GM19025 (cell line): ENCODE results near the gene LRBA.

Experiments
- ATAC-seq: cut with Tn5 transposase; IDR thresholded peaks from one replicate; pipeline ENCODE4 v1.9.1; 2021; ENCODE audit warnings: mild to moderate bottlenecking, low read depth, moderate library complexity; ENCODE audit not compliant: unreplicated experiment

Gene LRBA

DNA sequence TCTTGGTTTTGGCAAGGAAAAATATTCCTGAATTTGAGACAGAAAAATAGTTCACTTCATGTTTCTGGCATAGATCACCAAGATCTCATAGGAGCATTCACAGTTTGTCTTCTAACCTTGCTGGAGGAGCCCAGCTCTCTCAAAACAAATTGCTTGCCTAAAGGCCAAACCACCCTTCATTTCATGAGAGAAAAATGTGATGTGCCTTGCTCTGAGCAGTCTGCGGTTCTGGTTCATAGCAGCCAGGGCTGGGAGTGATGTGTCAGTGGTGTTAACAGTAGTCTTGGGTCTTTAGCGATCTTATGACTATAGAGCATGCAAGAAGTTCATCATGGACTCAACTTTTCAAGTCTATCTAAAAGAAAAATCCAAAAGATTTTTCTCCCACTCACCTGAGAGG is 753.5 kb downstream of the LRBA start:
- ATAC-seq: no peak

DNA sequence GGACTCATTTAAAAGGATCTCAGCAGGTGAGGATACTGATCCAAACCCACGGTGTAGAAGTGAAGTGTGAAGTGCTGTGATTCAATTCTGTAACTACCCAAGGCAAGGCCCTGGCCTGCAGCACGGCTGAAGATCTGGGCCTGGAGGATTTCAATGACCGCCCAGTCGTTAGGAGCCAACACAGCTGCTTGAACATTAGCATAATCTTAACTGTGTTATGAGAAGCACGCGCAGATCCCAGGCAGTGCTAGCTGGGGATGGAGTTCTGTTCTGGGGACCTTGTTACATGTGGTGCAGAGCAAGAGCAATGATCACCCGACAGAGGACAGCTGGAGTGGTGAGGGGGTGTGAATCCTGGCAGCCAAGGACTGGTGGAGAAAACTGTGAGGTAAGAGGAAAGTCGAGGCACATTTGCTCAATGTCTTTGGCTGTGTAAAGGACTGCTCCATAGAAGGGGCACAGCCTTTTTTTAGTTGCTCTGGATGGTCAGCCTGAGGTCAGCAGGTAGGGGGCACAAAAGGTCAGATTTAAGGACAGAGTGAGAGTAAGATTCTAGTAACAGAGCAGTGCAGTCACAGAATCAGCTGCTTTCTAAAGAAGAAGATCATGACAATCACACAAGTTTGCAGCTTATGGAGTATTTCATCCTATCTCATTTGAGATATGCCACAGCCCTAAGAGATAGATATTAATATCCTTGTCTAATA is 755.1 kb downstream of the LRBA start:
- no peak for ATAC-seq

DNA sequence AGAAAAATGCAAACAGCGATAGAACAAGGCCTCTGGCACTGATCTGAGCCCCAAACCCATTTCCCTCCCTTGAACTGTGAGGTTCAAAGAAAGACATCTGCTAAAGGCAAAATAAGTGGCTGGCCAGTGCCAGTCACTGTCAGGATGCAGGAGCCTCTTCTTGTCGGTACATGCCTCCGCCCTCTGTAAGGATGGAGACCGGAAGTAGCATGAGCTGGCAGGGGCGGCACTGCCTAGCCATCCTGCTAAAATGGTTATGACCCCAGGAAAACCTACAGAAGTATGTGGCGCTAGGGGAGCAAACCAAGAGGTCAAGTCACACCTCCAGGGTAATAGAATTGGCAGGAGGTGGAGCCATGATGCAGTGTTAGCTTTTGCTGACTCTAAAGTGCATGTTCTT is 756.5 kb downstream of the LRBA start:
- ATAC-seq: no peak

DNA sequence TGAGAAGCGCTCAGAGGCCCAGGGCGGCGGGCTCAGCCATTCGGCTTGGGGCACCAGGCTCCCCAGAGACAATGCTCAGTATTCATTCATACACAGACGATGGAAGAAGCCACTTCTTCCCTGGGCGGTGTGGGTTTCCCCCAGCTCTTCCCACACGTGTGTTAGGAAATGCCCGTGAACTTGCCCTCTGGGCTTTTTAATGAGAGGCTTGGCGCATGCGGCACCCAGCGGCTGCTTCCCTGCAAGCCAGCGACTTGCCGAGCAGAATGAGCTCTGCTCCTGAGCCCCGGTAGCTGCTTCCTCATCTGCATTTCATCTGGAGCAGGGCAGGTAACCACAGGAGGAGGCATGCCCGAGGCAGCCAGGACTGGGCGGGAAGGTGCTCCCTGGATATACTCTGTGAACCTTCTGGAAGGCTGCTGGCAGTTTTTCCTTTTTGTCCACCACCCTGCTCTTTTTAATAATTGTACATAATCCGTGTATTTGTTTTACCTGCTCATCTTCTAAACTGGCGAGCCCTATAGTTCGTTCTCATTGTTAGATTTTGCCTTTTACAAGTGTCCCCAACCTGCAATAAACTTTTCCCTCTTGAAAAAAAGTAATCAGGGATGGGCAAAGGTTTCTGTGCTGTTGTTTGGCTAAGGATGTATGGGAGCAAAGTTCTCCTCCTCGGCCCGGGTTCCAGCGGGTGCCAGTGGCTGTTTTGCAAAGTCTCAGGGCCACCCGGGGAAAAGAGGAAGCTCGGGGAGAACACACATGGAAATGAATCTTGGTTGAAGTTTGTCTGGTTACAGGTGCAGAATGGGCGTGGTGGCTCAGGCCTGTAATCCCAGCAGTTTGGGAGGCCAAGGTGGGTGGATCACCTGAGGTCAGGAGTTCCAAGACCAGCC is 758.0 kb downstream of the LRBA start:
- ATAC-seq: no peak

DNA sequence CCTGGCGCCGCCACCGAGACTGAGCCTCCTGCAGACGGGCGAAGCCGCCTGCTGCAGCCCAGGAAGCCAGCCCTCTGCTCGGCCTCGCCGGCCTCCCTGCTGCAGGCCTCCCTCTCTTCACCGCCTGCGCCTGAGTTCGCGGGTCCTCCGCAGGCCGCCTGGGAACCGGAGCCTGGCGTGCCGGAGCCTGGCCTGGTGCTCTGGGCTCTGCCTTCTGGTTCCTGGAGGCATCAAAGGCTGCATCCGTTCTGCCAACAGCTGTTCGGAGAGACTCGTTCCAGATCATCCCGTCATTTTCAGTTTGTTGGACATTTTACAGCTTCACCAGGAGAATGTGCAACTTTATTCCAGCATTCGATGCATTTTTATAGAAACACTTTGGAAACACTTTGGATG is 758.9 kb downstream of the LRBA start:
- no peak for ATAC-seq

DNA sequence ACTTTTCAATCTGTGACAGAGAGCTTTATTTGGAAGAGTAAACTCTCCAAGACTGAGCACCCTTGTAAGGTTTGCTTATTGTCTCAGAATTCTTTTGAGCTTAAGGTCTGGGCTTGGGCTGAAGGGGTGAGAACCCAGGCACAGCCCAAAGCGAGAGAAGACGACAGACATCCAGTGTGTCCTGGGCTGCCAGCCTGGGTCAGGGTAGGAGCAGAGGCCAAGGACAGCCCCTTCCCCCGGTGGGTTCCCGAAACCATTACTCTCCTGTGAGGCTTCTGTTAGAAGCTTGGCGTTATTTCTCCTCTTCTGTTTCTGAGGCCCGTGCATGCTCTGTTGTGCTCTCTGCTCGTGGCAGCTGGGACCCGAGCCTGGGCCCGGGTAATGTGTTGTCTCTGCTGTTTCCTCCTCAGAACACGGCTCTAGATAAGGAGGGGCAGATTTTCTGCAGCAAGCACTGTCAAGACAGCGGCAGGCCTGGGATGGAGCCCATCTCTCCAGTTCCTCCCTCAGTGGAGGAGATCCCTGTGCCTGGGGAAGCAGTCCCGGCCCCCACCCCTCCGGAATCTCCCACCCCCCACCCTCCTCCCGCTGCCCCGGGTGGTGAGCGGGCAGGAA is 759.4 kb downstream of the LRBA start:
- ATAC-seq: no peak

DNA sequence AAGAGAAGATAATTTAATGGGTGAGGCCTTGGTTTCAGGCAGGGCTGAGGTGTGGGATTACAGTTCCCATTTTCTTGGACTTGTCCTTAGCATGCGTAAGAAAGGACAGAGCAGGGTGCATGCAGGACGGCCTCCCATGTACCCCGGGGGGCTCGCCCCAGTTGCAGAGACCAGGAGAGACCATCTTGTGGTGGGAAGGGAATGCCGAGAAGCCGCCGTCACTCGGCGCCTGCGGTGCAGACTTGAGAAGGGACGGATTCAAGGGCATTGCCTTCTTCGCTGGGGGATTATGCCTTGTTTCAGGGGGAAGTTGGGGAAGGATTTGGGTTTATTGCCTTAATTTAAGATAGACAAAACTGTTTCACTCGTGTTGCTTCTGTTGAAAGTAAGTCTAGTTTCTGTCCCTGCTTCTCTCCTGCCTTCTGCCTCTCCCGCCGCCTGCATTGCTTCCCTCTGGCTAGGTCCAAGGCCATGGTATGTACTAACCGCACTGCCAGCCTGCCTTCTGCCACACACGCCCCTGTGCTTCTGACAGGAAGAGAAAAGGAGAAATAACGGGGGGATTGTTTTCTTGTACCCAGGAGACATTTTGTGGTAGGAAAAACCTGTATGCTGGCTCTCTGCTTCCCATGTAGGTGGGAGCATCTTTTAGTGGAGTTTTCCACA is 761.0 kb downstream of the LRBA start:
- no peak for ATAC-seq

DNA sequence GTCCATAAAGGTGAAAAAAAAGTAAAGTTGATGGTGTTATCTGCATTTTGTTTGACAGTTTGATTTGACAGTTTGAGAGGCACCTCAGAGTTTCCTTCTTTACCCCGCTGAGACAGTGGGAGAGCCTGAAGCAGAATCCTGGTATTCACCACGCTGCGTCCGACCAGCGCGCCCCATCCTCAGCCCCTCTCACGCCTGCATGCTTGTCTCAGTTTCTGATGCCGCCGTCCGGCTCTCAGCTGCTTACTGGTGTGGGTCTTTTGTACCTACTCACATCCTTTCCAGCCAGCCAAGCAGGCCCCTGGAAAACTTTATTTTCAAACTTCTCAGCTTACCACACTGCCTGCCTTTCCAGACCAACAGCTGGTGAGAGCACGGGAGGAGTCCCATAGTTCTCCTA is 761.7 kb downstream of the LRBA start:
- no peak for ATAC-seq

DNA sequence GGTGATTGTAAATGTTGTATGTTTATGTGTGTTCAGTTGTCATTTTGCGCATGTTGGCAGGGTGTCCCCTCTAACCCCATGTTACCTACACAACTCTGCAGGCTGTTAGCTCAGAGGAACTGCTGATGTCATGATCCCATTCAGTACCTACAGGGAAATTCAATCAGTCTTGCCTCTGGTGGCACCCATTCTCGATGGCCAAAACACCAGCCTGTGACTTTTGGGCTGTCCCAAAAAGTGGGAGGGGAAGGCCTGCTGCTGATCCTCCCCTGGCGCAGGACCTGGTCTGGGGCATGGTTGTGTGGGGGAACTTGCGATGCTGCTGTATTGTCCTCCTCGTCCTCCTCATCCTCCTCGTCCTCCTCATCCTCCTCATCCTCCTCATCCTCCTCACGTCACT is 762.3 kb downstream of the LRBA start:
- ATAC-seq: no peak

DNA sequence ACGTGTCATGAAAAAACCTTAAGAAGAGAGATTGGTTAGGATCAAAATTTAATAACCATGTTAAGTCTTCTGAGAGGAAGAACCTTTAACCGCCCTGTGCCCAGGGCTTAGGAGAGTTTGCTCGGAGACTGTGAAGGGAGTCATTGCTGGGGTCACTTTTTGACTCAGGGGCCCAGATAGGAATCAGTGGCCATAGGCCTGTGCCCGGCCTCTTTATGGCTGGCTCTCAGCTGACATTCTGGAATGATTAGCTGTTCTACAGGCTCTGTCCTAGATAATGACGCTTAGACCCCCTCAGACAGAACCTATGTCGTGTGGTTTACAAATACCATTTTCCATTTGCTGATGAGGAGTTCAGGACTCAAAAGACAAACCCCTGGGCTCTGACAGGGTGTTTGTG is 762.8 kb downstream of the LRBA start:
- ATAC-seq: no peak

DNA sequence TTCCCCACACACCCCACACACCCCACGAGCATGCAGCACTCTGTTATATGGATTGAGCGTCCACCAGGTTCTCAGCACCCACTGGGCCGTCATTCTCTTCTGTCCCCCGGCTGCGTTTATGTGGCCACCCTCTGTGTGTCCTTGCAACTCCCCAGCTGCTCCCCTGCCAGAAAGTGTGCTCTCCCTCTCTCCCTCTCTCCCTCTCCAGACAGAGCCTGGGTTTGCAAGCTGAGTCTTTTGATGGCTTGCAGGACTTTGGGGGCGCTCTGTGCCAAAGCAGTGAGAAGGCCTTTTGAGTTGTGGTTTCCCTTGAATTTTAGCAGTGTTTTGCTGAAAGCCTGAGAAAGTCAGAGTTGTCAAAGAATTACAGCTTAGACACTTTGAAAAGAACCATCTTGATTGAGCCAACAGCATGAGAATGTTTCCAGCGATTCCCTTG is 763.3 kb downstream of the LRBA start:
- ATAC-seq: no peak

DNA sequence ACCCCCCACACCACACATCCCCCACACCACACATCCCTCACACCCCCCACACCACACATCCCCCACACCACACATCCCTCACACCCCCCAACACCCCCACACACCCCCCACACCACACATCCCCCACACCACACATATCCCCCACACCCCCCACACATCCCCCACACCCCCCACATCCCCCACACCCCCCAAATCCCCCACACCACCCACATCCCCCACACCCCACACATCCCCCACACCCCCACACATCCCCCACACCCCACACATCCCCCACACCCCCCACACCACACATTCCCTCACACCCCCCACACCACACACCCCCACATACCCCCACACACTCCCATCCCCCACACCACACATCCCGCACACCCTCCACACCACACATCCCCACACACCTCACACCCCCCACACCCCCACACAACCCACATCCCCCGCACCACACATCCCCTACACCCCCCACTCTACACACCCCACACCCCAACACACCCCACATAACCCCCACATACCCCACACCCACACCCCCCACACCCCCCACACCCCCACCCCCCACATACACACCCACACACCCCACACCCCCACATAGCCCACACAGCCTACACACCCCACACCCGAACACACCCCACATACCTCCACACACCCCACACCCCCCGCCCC is 764.0 kb downstream of the LRBA start:
- ATAC-seq: no peak

DNA sequence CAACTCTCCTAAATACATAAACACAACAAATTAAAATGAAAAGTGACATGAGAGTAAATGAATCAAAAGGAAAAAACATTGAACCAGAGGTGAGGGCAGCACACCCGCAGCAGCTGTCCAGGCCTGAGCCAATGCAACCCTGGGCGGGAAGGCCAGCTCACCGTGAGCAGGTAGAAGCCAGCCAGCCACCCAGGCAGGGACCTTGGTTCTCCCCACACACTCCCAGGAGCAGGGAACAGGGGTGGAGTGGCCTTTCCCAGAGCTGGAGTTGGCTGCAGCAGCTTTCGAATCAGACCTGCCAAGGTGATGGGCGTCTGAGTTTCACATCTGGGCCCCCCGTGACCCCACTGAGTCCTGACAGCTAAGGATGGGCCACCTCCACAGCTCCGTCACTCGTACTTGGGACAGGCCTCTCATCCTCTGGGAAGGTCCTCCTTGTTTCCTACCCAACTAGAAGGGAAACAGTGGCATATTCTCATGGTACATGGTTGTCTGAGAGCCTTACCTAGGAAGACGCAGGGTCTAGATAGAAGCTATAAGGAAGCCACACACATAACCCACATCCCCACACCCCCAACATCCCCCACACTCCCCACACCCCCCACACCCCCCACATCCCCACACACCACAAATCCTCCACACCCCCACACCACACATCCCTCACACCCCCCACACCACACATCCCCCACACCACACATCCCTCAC is 764.6 kb downstream of the LRBA start:
- no peak for ATAC-seq

DNA sequence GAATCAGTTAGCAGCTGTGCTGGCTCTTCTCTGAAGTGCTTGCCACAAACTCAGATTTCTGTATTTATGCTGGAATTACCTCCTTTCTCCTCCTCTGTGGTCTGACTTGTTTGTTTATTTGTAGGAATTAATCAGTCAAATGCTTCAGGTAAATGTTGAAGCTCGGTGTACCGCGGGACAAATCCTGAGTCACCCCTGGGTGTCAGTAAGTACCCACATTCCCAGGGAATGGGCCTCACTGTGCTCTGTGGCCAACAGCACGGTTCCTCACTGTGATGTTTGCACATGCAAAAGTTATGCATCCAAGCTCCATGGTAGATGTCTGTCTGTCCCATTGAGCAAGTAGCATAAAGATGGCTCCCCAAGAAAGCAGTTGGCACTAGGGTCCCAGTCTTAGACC is 766.9 kb downstream of the LRBA start:
- ATAC-seq: no peak

DNA sequence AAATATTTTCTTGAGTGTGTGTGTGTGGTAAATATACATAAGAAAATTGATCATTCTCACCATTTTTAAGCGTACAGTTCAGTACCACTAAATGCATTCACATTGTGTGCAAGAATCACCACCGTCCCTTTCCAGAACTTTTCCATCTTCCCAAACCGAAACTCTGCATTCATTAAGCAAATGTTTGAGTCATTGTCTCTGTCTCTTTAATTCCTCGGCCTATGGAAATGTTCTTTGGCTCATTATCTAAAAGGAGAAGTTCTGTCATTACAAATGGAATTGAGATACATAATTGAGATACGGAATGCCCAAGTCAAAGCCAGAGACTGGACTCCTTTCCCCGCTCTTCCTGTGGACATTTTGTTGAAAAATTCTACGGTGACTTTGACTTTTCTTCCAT is 767.9 kb downstream of the LRBA start:
- no peak for ATAC-seq

DNA sequence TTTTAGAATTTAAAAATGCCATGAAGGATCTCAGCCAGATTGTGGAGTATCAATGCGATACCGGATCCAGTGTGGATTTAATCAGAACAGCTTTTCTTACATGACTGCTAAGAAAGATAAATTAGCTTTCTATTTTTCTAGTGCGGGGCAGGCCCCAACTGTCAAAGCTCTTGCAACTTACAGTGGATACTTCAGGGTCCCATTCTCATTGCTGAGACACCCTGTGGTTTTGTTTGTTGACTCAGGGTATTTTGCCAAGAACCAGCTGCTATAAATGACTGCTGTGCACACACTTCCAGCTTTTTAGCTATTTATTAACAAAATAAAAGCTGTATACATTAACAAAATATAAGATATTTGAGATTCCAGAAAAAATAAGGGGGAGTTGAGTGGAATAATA is 770.5 kb downstream of the LRBA start:
- ATAC-seq: no peak

DNA sequence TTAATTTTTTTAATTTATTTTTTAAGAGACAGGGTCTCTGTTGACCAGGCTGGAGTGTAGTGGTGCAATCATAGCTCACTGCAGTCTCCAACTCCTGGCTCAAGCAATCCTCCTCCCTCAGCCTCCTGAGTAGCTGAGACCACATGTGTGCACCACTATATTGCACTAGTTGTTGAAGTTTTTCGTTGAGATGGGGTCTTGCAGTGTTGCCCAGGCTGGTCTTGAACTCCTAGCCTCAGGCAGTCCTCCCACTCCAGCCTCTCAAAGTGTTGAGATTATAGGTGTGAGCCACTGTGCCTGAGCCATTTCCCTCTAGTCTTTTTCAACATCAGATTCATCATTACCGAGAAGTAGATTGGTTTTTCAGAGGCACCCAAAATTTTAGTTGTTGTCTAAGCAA is 771.2 kb downstream of the LRBA start:
- no peak for ATAC-seq

DNA sequence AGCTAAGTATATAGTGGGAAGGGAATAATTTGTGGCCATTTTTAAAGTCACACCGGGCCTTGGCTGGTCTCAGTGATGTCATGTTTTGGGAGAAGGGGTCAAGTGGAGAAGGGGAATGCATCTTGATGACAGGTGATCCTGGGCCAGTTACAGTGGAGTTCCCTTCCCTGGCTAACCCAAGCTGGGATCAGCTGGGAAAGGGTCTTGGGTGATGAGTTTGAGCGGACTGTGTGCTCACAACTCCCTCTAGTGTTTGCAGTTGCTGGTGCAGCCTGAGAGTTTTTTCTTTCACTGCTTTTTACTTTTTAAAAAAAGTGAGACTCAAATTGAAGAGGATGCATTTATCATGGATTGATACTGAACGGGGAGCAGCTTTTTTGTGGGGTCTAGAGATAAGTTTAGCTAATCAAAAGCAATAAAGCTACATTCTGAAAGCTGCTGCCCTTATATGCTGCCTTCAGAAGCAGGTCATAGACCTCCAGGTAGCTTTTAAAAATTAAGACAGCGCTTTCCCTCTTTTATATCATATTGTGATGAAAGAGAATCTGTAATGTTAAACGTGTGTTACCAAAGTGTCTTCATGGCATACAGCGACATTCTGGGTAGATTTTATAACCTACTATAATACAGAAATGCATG is 772.1 kb downstream of the LRBA start:
- ATAC-seq: peak; percentile 53

DNA sequence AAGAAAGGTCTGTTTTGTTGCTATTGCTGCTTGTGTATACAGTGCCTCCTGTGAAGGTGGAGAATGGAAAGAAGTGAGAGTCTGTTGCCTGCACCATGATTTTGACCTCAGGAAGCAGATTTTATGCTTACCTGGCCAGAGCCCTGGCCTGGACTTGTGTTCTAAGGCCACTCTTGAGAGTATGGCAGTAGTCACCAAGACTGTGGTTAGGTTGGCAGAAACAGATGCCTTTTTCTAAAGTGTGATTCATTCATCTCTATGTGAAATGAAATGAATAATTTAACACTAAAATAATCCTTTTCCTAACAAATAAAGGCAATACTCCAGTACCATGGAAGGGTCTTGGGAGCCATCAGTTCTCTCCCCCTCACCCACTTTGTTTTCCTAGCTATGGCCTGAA is 775.1 kb downstream of the LRBA start:
- ATAC-seq: no peak
